GM11168 (cell line): ENCODE data around the gene ARHGAP12.
"Not testable (repeated sequence)": the region's sequence is repeated elsewhere in the genome, so short reads cannot be mapped to it uniquely, and the experiment has no call there.

Source experiments
- in situ Hi-C: fragments of 300-500 bp; cut with MboI; formaldehyde crosslinking; loops from one replicate; pipeline ENCODE4 v1.12.0; 2022; ENCODE audit warnings: low sequenced_read_pairs; ENCODE audit not compliant: unreplicated experiment

The ARHGAP12 gene

DNA sequence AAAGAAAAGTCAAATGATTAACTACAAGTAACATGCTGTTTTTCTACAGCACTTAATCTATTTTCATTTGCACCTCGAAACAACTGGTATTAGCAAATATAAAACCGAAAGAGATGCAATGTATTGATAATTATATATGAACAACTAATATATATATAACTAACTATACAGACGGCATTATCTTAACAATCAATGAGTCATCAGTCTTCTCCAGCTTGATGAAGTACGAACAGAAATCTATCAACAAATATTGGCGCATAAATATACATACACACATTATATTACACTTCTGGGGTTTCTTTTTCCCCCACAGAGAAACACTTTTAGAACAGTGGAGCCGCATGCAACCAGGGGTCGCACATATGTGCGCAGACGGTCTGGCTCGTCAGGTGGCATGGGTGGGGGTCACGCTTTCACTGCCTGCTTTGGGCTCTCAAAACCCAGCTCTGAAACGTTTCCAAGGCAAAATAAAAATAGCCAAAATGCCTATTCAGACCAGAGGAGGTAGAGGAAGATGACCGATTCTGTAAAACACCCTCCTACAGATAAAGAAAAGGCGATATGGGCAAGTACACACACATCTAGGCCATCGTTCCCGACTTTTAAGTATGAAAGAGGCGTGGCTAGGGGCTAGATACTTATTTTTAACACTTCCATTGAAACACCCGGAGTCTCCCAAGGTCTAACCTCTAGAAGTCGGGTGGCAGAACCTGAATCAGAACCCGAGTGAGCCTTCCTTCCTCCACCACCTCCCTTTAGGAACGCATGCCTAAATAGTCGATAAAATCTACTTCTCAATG lies 1.7 kb downstream of the ARHGAP12 start:
- in situ Hi-C loops, result no loop called here

DNA sequence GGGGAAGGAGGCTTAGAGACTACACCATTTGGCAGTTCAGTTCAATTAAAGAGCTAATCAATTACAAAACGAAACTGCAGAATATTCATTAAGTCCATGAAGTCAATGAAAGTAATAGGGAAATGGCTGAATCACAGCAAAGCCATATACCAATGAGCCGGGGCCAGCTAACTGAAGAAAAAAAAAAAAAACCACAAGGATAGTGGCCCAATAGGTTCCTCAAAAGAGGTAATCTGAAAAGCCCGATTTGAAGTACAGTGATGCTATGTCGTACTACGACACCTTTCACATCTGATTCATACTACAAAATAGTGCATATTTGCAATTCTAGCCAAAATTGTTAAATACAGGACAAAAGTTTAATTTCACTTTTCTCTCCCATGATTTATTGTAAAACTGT lies 2.5 kb downstream of the ARHGAP12 start:
- in situ Hi-C loops, result no loop called here

DNA sequence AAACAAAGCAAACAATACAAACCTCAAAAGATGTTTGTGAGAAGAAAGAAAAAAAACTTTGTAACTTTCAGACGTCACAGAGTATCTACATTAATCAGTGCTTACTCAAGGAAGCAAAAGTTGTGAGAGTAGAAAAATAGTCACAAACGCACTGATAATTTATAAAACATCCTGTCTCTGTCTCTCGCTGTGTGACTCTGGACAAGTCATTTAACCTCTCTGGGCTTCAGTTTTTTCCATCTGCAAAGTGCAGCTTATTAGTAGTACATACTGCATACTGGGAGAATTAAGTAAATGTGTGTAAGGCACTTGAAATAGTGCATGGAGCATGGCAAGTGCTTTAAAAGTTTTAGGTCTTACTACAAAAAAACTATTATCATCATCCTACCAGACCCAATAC lies 3.8 kb downstream of the ARHGAP12 start:
- in situ Hi-C loops, result no loop called here

DNA sequence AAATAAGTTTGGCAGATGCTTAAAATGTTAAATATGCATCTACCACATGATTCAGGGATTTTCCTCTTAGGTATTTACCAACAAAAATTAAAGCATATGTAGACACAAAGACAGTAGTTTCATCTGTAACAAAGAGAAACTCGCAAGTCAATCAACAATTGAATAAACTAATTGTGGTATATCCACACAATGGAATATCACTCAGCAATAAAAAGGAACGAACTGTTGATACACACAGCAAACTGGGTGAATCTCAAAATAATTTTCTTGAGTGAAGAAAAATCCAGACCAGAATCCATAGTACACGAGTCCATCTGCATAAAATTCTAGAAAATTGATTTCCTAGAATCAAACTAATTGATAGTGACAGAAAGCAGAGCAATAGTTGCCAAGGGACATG lies 5.2 kb downstream of the ARHGAP12 start:
- in situ Hi-C loops, result no loop called here

- in situ Hi-C loops, result no loop called here
Measured at GRCh38 chr10:31921031-31921430, 7.6 kb downstream of the ARHGAP12 start.

DNA sequence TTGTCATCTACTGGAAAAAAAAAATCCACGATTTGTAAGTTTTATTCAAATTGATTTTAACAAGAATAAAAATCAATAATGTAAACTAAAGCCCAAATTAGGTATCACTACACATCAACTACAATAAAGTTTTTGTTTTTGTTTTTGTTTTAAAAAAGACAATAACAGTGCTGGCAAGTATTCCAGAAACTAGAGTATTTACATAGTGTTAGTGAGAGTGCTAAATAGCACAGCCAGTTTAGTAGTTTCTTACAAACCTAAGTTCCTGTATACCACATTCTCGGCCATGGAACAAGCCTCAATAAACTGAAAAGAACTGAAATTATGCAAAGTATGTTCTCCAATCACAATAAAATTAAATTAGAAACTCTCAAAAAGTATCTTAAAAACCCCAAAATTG lies 8.1 kb downstream of the ARHGAP12 start:
- in situ Hi-C loops, result no loop called here

DNA sequence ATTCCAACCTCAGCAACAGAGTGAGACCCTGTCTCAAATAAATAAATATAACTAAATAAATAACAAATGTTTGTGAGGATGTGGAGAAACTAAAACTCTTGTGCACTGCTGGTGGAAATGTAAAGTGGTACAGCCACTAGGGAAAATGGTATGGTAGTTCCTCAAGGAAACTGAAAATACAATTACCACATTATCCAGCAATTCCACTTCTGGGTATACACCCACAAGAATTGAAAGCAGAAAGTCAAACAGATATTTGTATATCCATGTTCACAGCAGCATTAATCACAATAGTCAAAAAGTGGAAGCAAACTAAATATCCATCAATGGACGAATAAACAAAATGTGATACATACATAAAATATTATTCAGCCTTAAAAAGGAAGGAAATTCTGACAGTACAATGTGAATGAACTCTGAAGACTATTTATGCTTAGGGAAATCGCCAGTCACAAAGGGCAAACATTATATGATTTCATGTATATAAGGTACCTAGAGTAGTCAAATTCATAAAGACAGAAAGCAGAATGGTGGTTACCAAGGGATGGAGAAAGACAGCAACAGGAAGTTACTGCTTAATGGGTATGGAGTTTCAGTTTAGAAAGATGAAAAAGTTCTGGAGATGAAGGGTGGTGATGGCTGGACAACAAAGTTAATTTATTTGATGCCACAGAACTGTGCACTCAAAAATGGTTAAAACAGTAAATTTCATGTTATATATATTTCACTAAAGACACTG lies 9.8 kb downstream of the ARHGAP12 start:
- in situ Hi-C loops, result no loop called here

- in situ Hi-C loops, result no loop called here
Measured at GRCh38 chr10:31914370-31914769, 14.3 kb downstream of the ARHGAP12 start.

- in situ Hi-C loops, result no loop called here
Measured at GRCh38 chr10:31912898-31913850, 15.5 kb downstream of the ARHGAP12 start.

GRCh38 chr10:31912289-31912688 lies 16.3 kb downstream of the ARHGAP12 start:
- in situ Hi-C loops, result no loop called here

DNA sequence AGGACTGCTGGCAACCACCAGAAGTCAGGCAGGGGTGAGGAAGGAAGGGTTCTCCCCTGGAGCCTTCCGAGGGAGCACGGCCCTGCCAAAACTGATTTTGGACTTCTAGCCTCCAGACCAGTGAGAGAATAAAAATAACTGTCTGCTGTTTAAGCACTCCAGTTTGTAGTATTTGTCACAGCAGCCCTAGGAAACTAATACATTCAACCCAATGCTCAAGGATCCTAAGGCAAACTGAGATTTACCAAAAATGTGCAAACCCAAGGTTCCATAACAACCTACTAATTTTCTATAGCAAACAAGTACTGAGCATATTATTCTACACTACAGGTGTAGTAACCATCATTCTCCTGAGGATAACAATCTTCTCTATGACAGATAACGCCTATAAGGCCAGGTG lies 18.6 kb downstream of the ARHGAP12 start:
- in situ Hi-C loops, result no loop called here

DNA sequence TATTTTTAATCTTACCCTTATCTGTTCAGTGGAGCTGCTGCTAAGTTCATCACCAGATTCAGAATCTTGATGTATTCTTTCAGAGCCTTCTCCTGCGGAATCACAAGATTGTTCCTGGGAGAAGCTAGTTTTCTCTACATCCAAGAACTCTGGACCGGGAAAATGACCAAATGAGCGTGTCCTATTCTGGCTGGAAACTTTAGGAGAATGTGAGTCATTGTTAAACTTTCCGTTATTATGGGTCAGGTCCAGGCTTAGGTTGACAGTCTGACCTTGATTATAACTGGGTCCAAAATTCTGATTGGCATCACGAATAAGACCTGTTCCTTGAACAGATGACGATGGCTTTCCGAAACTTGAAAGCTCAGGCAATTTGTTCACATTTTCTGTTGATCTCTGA lies 20.5 kb downstream of the ARHGAP12 start:
- in situ Hi-C loops, result no loop called here

- in situ Hi-C loops, result no loop called here
Measured at GRCh38 chr10:31906039-31906438, 22.6 kb downstream of the ARHGAP12 start.

GRCh38 chr10:31905586-31905985 lies 23.0 kb downstream of the ARHGAP12 start:
- in situ Hi-C loops, result no loop called here

DNA sequence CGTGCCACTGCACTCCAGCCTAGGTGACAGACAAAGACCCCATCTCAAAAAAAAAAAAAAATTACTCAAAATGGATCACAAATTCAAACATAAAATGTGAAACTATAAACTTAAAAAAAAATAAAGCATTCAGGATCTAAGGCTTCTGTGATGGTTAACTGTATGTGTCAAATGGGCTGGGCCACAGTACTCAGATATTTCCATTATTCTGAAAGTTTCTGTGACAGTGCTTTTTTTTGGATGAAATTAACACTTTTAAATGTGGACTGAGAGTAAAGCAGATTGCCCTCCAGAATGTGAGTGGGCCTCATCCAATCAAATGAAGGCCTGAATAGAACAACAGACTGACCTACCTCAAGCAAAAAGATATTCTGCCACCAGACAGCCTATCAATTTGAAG lies 26.0 kb downstream of the ARHGAP12 start:
- in situ Hi-C loops, result no loop called here

- in situ Hi-C loops, result no loop called here
Measured at GRCh38 chr10:31897506-31897905, 31.1 kb downstream of the ARHGAP12 start.

DNA sequence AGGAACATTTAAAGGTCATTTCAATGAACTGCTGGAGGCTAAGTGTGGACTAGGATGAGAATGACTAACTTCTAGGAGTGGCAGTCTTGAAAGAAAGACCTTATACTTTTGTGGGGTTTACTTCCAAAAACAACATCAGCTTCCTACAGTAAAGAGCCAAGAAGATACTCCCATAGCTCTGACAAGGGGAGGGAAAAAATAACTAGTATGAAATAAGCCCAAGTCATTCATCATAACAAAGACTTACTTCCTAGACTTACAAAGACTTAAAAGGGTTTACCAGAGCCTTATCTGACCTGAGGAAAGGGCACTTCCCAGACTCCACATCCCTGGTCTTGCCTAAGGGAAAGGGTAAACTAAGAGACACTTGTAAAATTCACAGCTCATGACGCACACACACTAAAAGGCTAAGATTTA lies 31.7 kb downstream of the ARHGAP12 start:
- in situ Hi-C loops, result no loop called here

DNA sequence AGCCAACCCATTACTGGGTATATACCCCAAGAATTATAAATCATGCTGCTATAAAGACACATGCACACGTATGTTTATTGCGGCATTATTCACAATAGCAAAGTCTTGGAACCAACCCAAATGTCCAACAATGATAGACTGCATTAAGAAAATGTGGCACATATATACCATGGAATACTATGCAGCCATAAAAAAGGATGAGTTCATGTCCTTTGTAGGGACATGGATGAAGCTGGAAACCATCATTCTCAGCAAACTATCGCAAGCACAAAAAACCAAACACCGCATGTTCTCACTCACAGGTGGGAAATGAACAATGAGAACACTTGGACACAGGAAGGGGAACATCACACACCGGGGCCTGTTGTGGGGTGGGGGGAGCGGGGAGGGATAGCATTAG lies 32.9 kb downstream of the ARHGAP12 start:
- in situ Hi-C loops, result not testable (repeated sequence)

GRCh38 chr10:31888442-31888841 lies 40.2 kb downstream of the ARHGAP12 start:
- in situ Hi-C loops, result no loop called here

- in situ Hi-C loops, result no loop called here
Measured at GRCh38 chr10:31887850-31888249, 40.8 kb downstream of the ARHGAP12 start.

GRCh38 chr10:31886885-31887284 lies 41.7 kb downstream of the ARHGAP12 start:
- in situ Hi-C loops, result no loop called here
